22Rv1 (cell line): Measurements from ENCODE around the gene RPL28.

Source experiments
- H3K27ac ChIP-seq: fragments of 450-650 bp; 2 replicates; pipeline ENCODE4 v1.5.1; 2017
- ZFX ChIP-seq: fragments of 450-650 bp; IDR thresholded peaks from 2 replicates; pipeline ENCODE4 v1.6.1; 2017; ENCODE audit warnings: antibody characterized with exemption, borderline replicate concordance
- TF ChIP-seq, protein P1 (sequence below): fragments of 450-650 bp; IDR thresholded peaks from 2 replicates; pipeline ENCODE4 v1.5.1; 2017; ENCODE audit warnings: mild to moderate bottlenecking

Gene RPL28

GRCh38 chr19:55432241-55432959 lies 46.7 kb downstream of the RPL28 start:
- H3K27ac ChIP-seq, result no peak overlapping the region
- no peak for TF ChIP-seq ZFX
- TF ChIP-seq, protein P1, sequence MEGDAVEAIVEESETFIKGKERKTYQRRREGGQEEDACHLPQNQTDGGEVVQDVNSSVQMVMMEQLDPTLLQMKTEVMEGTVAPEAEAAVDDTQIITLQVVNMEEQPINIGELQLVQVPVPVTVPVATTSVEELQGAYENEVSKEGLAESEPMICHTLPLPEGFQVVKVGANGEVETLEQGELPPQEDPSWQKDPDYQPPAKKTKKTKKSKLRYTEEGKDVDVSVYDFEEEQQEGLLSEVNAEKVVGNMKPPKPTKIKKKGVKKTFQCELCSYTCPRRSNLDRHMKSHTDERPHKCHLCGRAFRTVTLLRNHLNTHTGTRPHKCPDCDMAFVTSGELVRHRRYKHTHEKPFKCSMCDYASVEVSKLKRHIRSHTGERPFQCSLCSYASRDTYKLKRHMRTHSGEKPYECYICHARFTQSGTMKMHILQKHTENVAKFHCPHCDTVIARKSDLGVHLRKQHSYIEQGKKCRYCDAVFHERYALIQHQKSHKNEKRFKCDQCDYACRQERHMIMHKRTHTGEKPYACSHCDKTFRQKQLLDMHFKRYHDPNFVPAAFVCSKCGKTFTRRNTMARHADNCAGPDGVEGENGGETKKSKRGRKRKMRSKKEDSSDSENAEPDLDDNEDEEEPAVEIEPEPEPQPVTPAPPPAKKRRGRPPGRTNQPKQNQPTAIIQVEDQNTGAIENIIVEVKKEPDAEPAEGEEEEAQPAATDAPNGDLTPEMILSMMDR, result no peak

GRCh38 chr19:55433292-55433691 lies 47.6 kb downstream of the RPL28 start:
- no peak overlapping the region for H3K27ac ChIP-seq
- TF ChIP-seq ZFX, result no peak
- TF ChIP-seq, protein P1, result no peak

DNA sequence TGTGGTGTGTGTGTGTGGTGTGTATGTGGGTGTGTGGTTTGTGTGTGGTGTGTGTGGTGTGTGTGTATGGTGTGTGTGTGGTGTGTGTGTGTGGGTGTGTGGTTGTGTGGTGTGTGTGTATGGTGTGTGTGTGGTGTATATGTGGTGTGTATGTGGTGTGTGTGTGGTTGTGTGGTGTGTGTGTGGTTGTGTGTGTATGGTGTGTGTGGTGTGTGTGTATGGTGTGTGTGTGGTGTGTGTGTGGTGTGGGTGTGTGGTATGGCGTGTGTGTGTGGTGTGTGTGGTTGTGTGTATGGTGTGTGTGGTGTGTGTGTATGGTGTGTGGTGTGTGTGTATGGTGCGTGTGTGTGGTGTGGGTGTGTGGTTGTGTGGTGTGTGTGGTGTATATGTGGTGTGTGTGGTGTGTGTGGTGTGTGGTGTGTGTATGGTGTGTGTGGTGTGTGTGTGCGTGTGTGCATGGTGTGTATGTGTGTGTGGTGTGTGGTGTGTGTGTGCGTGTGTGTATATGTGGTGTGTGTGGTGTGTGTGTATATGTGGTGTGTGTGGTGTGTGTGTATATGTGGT lies 48.7 kb downstream of the RPL28 start:
- TF ChIP-seq, protein P1, result no peak
- TF ChIP-seq ZFX, result no peak

DNA sequence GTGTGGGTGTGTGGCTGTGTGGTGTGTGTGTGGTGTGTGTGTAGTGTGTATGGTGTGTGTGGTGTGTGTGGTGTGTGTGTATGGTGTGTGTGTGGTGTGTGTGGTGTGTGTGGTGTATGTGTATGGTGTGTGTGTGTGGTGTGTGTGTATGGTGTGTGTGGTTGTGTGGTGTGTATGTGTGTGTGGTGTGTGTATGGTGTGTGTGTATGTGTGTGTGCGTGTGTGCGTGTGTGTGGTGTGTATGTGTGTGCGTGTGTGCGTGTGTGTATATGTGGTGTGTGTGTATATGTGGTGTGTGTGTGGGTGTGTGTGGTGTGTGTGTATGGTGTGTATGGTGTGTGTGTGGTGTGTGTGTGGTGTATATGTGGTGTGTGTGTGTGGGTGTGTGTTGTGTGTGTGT lies 49.3 kb downstream of the RPL28 start:
- no peak for TF ChIP-seq ZFX
- TF ChIP-seq, protein P1, result no peak
- H3K27ac ChIP-seq, result no peak overlapping the region

More for the DNA sequence above, 48.7 kb downstream of the RPL28 start:
- H3K27ac ChIP-seq, result no peak overlapping the region

DNA sequence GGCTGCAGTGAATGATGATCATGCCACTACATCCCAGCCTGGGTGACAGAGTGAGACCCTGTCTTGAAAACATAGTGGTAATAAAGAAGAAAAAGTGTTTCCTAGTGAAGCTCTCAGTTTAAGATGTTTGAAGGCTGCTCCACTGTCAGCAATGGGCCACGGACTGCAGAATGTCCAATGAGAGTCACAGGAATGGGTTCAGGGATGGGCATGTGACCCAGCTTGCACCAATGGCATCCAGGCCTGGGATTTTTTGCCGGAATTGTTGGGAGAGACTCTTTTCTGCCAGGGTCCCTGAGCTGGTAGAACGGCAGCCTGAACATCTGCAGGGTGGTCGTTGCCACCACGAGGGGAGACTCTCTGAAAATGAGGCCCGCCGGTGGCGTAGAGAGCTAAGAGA lies 51.1 kb downstream of the RPL28 start:
- no peak overlapping the region for H3K27ac ChIP-seq
- TF ChIP-seq, protein P1, result no peak
- no peak for TF ChIP-seq ZFX

DNA sequence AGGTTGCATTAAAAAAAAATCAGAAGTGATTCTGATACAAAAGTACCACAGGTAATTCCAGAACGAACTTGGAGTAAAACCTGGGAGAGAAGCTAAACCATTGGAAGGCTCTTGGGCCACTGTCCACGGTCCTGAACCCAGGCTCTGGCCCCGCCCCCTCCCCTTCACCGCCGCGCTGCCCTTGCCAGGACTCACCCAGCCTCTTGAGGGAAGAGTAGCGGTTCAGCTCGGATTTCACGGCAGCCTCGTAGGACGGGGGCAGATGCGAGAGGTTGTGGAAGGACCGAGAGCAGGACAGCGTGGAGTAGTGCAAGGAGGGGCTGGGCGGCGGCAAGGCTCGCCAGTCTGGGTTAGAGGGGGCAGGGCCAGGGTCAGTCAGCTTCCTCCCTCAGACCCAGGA lies 51.7 kb downstream of the RPL28 start:
- H3K27ac ChIP-seq, result no peak overlapping the region

DNA sequence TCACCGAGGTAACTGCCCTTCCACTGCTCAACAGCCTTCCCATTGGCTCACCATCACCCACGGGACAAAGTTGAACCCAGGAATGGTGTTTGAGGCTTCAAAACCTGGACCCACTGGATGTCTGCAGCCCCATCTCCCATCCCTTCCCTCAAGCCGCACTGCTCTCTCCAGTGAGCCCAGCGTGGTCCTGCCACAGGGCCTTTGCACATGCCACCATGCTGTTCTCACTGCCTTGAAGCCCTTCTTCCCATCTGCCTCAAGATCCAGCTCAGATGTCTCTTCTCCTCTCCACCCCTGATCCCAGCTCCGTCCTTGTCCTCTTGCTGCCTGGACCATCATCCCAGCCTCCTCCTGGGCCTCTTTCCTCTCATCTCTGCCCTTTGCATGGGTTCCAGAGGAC lies 53.3 kb downstream of the RPL28 start:
- TF ChIP-seq, protein P1, result no peak
- TF ChIP-seq ZFX, result no peak
- H3K27ac ChIP-seq, result no peak overlapping the region

More for the DNA sequence above, 51.7 kb downstream of the RPL28 start:
- TF ChIP-seq, protein P1, result no peak
- no peak for TF ChIP-seq ZFX
